Lower leg skin (tissue), 4 donors: Measurements from ENCODE around the gene TRIM34. TPM values are rescaled to one million over a fixed set of nuclear protein-coding genes. Genes with fewer than 3 reads are reported as not detected.
A peak's percentile ranks its signal among the peaks of the same experiment; 100 is the strongest.
"Not testable (repeated sequence)": the region's sequence is repeated elsewhere in the genome, so short reads cannot be mapped to it uniquely, and the experiment has no call there.

Experiments
- DNase-seq, 2 donors: peaks; one replicate each; pipeline ENCODE4 v3.0.0-alpha.2; 2019; ENCODE audit warnings: low spot score in 2 of 2
- H3K4me3 ChIP-seq: fragments of 200-600 bp; sonication (generic); 2 replicates; pipeline ENCODE4 v1.5.1; 2017; ENCODE audit warnings: mild to moderate bottlenecking, low read depth; ENCODE audit not compliant: poor library complexity, severe bottlenecking
- CTCF ChIP-seq, 3 donors: fragments of 450-650 bp; IDR thresholded peaks; one replicate each; pipeline ENCODE4 v1.5.1; 2016; ENCODE audit warnings: antibody characterized with exemption in 3 of 3, mild to moderate bottlenecking in 3 of 3, moderate library complexity in 2 of 3
- POLR2A ChIP-seq, 2 donors: fragments of 450-650 bp; IDR thresholded peaks; one replicate each; pipeline ENCODE4 v1.6.1; 2016 to 2017; ENCODE audit warnings: antibody characterized with exemption in 2 of 2, mild to moderate bottlenecking in 1 of 2, moderate library complexity in 1 of 2
- WGBS, 2 donors: methylation state at CpG; one replicate each; pipeline ENCODE4 v1.1.5; 2018; 5-methylcytosine and 5-hydroxymethylcytosine counted together
- intact Hi-C: fragments of 100-400 bp; cut with DNase I; formaldehyde crosslinking; loops from one replicate; pipeline ENCODE4 v1.15.0; 2023; ENCODE audit warnings: low total_unique reads
- total RNA-seq, 4 donors: library from RNA; depleted of rRNA; stranded (reverse); fragments of >200 nt; gene quantifications; one replicate each; pipeline ENCODE4 v1.1.0, GENCODE V29; 2016

TRIM34 gene
- total RNA-seq, 4 donors from 2014 or later = 2.7 to 10.3 (median 6.9) TPM

- TF ChIP-seq CTCF (IDR thresholded peaks at IDR 0.05) = no peak
- TF ChIP-seq POLR2A (IDR thresholded peaks at IDR 0.05) = no peak
- intact Hi-C loops = no loop called here
- 95 to 97% methylated on average over 4 of the region's 4 CpGs for WGBS, 2 donors
Measured at GRCh38 chr11:5674391-5674790, 49.6 kb downstream of the TRIM34 start.

GRCh38 chr11:5679811-5680210 lies 55.0 kb downstream of the TRIM34 start:
- intact Hi-C loops = no loop called here
- no peak overlapping the region for H3K4me3 ChIP-seq
- 96 to 100% methylated on average over 7 of the region's 7 CpGs for WGBS, 2 donors
- no peak for TF ChIP-seq CTCF (IDR thresholded peaks at IDR 0.05)
- TF ChIP-seq POLR2A (IDR thresholded peaks at IDR 0.05) = no peak
- no peak for DNase-seq

More at GRCh38 chr11:5674391-5674790, 49.6 kb downstream of the TRIM34 start:
- no peak for DNase-seq
- no peak overlapping the region for H3K4me3 ChIP-seq

- H3K4me3 ChIP-seq, DNase-seq, intact Hi-C loops: not testable (repeated sequence)
- 91 to 94% methylated on average over 14 to 21 of the region's 33 CpGs for WGBS, 2 donors
Measured at GRCh38 chr11:5682890-5683441, 58.2 kb downstream of the TRIM34 start.

- DNase-seq, intact Hi-C loops, H3K4me3 ChIP-seq: not testable (repeated sequence)
- 73 to 76% methylated on average over 7 of the region's 7 CpGs for WGBS, 2 donors
Measured at GRCh38 chr11:5683620-5684019, 58.8 kb downstream of the TRIM34 start.

GRCh38 chr11:5684036-5684645 lies 59.3 kb downstream of the TRIM34 start:
- intact Hi-C loops = no loop called here
- H3K4me3 ChIP-seq = peak overlapping the region; percentile 19
- no peak for DNase-seq
- WGBS, 2 donors = 40 to 55% methylated on average over 8 of the region's 8 CpGs
- TF ChIP-seq POLR2A (IDR thresholded peaks at IDR 0.05) = no peak
- no peak for TF ChIP-seq CTCF (IDR thresholded peaks at IDR 0.05)

- intact Hi-C loops = no loop called here
- TF ChIP-seq CTCF (IDR thresholded peaks at IDR 0.05) (peak in 1 of 3 donors; percentile 30), POLR2A (IDR thresholded peaks at IDR 0.05) (no peak)
- peak; percentile 92 to 96 for DNase-seq
- WGBS, 2 donors = 1% methylated on average over 13 of the region's 13 CpGs
- peak within 1 kb of the TSS; percentile 19 for H3K4me3 ChIP-seq
Measured at GRCh38 chr11:5684646-5685362, 60.0 kb downstream of the TRIM34 start, which contains the start of gene TRIM5. Gene TRIM5 (minus strand): TSS chr11:5685074. CDS start chr11:5680177, 4,897 bp downstream.
